KBM-7 (cell line): Measurements from ENCODE around the gene CYB5R4.
"Not testable (repeated sequence)": the region's sequence is repeated elsewhere in the genome, so short reads cannot be mapped to it uniquely, and the experiment has no call there.

Experiments
- DNase-seq: peaks from one replicate; pipeline ENCODE4 v3.0.0-alpha.2; 2015
- in situ Hi-C: fragments of 300-500 bp; cut with MboI; formaldehyde crosslinking; loops from 2 replicates; pipeline ENCODE4 v1.14.3; 2020; ENCODE audit warnings: low sequenced_read_pairs, low pct_unique_long_range_greater_than_20kb, mixed read lengths

The CYB5R4 gene

DNA sequence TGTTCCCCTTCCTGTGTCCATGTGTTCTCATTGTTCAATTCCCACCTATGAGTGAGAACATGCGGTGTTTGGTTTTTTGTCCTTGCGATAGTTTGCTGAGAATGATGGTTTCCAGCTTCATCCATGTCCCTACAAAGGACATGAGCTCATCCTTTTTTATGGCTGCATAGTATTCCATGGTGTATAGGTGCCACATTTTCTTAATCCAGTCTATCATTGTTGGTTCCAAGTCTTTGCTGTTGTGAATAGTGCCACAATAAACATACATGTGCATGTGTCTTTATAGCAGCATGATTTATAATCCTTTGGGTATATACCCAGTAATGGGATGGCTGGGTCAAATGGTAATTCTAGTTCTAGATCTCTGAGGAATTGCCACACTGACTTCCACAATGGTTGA, 37.6 kb downstream of the CYB5R4 start:
- in situ Hi-C loops: loop anchor here (25.0 kb wide), 1 partner anchor 290 kb away; no protein-coding TSS in a partner anchor
- DNase-seq: not testable (repeated sequence)

DNA sequence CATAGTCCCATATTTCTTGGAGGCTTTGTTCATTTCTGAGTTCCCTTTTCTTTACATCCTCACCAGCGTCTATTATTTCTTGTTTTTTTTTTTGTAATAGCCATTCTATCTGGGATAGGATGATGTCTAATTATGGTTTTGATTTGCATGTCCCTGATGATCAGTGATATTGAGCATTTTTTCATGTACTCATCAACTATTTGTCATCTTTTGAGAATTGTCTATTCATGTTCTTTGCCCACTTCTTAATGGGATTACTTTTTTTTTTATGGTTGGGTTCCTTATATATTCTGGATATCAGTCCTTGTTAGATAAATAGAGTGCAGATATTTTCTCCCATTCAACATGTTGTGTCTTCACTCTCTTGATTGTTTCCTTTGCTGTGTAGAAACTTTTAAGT, 42.1 kb downstream of the CYB5R4 start:
- no peak for DNase-seq
- in situ Hi-C loops: no loop called here

DNA sequence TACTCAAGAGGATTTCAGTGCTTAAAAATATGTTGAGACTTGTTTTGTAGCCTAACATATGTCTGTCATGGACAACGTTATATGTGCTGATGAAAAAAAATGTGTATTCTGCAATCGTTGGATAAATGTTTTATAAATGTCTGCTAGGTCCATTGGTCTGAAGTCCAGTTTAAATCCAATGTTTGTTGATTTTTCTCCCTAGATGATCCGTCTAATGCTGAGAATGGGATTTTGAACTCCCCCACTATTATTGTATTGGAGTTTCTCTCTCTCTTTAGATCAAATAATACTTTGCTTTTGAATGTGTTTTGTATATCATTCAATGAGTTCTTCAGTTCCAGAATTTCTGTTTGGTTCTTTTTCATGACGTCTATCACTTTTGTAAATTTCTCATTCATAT, 44.9 kb downstream of the CYB5R4 start:
- DNase-seq: no peak

DNA sequence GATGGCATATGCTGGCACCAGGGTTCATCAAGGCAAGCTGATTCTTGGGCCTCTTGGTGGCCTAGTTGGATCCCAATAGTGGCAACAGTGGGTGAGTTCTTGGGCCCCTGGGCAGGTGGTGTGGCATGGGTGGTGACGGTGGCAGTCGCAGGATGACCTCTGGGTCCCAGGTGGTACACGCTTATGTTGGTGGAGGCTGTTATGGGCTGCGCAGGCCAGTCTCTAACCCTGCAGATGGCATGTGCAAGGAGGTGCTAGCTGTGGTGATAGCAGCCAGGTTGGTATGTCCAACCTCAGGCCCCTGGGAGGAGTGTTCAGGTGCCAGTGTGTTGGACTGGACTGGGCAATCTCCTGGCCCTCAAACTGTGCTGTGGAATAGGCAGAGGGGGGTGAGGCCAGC, 46.2 kb downstream of the CYB5R4 start:
- no peak for DNase-seq
- in situ Hi-C loops: no loop called here

More for the DNA sequence above, 44.9 kb downstream of the CYB5R4 start:
- in situ Hi-C loops: no loop called here

DNA sequence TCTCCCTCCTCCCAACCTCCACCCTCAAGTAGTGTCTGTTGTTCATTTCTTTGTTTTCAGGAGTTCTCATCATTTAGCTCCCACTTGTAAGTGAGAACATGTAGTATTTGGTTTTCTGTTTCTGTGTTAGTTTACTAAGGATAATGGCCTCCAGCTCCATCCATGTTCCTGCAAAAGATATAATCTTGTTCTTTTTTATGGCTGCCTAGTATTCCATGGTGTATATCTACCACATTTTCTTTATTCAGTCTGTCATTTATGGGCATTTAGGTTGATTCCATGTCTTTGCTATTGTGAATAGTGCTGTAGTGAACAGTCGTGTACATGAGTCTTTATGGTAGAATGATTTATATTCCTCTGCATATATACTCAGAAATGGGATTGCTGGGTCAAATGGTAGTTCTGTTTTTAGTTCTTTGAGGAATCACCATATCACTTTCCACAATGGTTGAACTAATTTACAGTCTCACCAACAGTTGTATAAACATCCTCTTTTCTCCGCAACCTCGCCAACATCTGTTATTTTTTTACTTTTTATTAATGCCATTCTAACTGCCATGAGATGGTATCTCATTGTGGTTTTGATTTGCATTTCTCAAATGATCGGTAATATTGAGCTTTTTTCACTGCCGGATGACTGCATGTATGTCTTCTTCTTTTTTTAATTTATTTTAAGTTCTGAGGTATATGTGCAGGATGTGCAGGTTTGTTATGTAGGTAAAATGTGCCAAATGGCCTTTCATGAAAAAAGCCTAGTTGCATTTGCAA, 48.3 kb downstream of the CYB5R4 start:
- in situ Hi-C loops: not testable (repeated sequence)
- DNase-seq: peak; percentile 68

DNA sequence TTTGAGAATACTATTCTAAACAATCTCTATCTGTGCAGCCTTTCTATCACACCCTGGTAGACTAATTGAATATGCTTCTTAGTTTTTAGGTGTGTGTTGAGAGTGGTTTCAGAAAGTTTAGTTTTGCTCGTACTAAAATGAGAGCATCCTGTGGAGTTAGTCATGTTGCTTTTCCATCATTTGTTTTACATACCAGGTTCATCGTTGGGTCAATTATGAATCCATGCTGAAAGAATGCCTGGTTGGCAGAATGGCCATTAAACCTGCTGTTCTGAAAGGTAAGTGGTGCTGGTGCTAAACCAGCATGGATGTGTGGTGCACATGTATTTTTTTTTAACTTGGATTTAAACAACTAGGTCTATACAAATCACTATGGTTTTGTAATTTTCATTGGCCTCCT, 49.3 kb downstream of the CYB5R4 start:
- DNase-seq: no peak
- in situ Hi-C loops: no loop called here

DNA sequence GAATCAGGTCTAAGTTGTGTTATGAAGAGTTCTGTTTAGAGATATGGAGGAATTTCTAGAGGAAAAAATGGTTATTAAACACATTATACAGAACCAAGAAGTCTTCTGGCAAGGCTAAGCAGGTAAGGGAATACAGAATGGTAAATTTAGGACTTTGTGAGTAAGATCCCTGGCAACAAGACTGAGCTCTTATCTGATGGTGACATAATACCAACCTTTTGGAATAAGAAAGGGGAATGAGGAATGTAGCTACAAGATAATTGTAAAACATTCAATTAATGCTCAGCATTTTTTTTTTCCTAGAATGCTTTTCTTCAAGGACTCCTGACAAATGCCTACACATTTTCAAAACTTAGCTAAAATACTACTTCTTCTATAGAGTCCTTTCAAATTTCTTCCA, 51.8 kb downstream of the CYB5R4 start:
- in situ Hi-C loops: no loop called here
- DNase-seq: no peak

DNA sequence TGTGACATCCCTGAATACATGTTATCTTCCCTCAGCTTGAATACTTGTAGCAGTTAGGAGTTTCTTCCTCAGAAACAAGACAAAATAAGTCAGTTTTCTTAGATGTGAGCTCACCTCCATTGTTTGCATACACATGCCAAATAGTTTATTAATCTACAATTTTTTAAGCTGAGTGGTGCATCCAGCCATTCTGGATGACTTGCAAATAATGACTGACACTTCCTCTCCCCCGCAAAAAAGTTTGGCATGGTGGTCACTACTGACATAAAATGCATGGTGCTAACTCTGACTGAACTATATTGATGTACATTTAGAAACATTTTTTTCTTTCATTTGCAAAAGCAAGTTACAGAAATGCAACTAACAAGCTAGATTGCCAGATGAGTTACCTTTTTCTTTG, 55.5 kb downstream of the CYB5R4 start:
- no peak for DNase-seq
- in situ Hi-C loops: no loop called here

DNA sequence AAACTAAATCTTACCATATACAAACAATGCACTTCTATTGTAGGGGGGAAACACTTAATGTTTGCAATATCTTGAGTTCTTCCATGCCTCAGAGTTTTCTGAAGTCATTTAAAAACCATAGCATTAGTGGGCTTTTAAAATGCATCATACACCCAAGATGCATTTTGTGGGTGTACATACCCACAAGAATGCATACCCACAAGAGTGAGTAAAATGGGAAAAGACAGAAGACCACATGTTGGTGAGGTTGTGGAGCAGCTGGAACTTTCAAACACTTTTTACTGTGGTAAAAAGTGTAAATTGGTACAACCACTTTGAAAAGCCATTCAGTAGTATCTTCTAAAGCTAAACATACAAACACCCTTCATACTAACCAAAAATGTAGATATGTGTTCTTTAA, 57.5 kb downstream of the CYB5R4 start:
- in situ Hi-C loops: no loop called here
- no peak for DNase-seq

DNA sequence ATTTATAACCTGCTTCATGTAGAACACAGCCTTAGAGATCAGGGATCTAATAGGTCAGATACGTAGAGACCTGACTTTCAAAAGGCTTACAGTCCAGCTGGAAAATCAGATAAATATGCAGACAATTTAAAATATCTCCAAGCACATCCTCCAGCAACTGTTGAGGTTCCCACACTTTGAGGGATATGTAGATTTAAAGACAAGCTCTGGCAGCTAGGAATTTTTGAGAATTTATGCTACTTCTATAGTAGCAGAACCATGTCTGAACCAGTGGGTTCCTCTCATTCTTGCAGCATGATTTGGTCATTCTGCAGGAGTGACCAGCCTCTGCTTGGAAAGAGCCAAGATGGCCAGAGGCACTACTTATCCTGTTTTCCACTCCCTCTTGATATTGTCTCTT, 60.5 kb downstream of the CYB5R4 start:
- no peak for DNase-seq
- in situ Hi-C loops: no loop called here

DNA sequence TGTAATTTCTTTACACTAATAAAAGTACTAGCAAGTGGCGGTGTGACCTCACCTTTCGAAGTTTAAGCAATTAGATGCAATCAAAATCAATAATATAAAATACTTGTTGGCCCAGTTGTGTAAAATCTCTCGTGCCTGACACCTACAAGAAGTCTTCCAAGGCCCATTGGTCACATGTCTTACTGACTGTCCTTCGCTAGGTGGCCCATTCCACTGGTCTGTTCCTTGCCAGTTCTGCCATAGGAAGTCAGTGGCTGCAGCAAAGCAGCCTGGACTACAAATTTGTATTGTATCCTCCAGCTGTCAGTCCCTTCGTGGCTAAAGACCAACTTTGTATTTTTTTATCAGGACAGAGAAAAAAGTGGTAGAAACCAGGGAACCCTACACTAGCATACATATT, 61.8 kb downstream of the CYB5R4 start:
- DNase-seq: no peak
- in situ Hi-C loops: no loop called here

DNA sequence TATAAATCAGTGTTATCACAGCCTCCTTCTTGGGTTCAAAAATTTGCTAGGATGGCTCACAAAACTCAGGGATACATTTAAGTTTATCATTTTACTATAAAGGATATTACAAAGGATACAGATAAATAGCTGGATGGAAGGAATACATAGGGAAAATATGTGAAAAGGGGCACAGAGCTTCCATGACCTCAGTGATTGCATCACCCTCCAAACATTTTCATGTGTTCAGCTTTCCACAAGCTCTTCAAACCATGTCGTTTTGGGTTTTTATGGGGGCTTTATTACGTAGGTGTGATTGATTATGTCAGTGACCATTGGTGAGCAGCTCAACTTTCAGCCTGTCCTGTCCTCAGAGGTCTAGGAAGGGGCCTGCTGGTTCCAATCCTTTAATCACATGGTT, 68.0 kb downstream of the CYB5R4 start:
- no peak for DNase-seq
- in situ Hi-C loops: no loop called here

DNA sequence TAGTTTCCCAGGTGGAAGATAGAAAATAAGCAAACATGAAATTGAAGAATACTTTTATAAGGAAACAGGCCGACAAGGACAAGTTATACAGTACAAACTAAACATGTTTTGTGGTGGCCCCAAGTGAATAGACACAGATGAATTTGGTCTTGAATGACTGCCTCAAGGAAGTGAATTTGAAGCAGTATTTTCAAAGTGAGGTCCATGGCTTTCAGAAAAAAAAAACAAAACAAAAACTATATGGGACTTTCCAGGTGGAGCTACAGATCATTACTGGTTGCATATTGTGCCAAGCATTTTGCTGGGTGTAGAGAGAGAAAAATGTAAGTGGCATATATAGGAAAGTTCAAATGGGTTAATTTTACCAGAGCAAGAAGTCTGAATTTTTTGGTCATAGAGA, 68.8 kb downstream of the CYB5R4 start:
- no peak for DNase-seq
- in situ Hi-C loops: no loop called here

DNA sequence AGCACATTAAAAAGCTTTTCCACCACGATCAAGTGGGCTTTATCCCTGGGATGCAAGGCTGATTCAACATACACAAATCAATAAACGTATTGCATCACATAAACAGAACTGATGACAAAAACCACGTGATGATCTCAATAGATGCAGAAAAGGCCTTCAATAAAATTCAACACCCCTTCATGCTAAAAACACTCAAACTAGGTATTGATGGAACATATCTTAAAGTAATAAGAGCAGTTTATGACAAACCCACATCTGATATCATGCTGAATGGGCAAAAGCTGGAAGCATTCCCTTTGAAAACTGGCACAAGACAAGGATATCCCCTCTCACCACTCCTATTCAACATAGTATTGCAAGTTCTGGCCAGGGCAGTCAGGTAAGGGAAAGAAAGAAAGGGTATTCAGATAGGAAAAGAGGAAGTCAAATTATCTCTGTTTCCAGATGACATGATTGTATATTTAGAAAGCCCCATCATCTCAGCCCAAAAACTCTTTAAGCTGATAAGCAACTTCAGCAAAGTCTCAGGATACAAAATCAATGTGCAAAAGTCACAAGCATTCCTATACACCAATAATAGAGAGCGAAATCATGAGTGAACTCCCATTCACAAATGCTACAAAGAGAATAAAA, 86.8 kb downstream of the CYB5R4 start:
- peak; percentile 61 for DNase-seq
- in situ Hi-C loops: not testable (repeated sequence)

DNA sequence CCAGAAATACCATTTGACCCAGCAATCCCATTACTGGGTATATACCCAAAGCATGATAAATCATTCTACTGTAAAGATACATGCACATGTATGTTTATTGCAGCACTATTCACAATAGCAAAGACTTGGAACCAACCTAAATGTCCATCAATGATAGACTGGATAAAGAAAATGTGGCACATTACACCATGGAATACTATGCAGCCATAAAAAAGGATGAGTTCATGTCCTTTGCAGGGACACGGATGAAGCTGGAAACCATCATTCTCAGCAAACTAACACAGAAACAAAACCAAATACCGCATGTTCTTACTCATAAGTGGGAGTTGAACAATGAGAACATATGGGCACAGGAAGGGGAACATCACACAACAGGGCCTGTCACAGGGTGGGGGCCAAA, 88.5 kb downstream of the CYB5R4 start:
- DNase-seq, in situ Hi-C loops: not testable (repeated sequence)

DNA sequence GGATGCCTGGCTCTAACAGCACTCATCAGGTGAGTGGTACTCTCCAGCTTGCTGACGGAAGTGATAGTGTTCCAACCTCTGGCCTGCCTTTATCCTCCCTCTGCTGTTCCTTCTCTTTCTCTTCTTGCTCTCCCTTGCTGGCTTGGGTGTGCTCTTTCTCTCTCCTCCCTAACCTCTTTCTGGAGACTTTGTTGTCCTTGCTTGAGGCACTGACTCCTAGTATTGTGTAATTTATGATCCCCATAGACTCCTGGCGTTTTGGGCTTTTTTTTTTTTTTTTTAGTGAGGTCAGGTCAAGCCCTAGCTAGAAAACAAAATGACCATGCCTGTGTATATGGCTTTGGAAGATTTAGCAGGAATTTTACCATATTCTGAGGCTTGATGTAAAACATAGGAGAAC, 89.4 kb downstream of the CYB5R4 start:
- no peak for DNase-seq
- in situ Hi-C loops: no loop called here

DNA sequence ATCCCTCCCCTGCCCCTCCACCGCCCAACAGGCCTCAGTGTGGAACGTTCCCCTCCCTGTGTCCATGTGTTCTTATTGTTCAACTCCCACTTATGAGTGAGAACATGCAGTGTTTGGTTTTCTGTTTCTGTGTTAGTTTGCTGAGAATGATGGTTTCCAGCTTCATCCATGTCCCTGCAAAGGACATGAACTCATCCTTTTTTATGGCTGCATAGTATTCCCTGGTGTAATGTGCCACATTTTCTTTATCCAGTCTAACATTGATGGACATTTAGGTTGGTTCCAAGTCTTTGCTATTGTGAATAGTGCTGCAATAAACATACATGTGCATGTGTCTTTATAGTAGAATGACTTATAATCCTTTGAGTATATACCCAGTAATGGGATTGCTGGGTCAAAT, 91.9 kb downstream of the CYB5R4 start:
- in situ Hi-C loops, DNase-seq: not testable (repeated sequence)

DNA sequence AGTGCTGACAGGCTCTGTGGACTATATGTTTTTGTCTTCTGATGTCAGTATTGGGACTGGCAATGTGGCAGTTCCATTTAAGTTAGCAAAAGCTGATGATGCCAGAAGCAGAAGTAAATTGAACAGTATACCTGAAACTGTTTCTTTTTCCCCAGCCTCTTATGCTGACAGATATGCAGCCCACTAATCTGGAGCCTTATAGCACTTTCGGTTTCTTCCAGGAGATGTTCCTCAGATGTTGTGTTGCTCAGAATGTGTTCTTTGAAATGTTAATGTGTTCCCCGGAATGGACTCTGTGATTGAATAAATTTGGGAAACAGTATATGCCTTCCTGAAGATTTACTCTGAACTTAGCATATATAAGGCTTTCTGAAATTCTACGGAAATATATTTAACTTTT, 93.3 kb downstream of the CYB5R4 start:
- in situ Hi-C loops: no loop called here
- no peak for DNase-seq

DNA sequence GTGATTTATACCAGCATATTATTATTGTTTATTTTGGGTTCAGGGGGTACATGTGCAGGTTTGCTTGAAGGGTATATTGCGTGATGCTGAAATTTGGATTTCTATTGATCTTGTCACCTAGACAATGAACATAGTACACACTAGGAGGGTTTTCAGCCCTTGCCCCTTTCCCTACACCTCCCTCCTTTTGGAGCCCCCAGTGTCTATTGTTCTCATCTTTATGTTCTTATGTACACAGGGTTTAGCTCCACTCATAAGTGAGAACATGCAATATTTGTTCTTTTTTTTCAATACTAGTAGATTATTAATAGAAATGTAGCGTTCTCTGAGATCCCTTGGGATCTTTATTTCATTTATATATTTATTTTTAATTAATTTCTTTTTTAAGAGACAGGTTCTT, 94.9 kb downstream of the CYB5R4 start:
- DNase-seq: no peak
- in situ Hi-C loops: no loop called here

DNA sequence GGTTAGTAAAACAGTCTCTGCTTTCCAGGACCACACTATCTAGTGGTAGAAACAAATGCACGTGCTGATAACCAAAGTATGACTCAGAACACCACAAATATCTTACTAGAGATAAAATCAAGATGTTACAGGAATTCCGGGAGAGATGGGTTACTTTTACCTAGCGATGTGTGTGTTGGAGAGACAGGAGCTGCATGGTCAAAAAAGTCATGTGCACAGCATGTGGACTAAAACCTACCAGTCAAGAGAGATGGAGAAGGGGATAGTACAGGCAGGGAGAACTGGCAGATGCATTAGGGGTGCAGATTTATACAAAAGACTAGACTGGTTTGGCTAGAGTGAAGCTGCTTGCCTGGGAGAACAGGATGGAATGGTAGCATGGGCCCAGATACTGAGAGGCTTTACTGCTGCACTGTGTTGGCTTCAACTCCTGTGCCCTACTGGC, 98.8 kb downstream of the CYB5R4 start:
- DNase-seq: no peak
- in situ Hi-C loops: no loop called here

DNA sequence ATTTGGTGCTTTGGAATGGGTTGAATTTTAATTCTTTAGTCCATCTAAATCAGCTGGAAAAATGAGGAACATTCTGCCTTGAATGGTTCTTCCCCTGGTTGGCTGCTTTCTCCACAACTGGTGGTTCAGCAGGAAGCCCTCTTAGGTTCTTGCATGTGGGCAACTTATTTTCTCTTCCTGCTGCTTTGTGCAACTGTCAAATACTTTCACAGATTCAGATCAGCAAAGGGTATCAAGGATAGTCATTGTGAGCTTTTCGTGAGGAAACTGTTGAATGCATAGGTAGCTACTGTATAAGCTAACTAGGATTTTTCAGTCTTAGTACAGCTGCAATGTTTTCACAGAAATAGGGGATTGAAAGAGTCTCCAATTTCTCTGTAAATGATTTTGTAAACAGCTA, 101.2 kb downstream of the CYB5R4 start:
- in situ Hi-C loops: no loop called here

More for the DNA sequence above, 101.2 kb downstream of the CYB5R4 start:
- DNase-seq: peak; percentile 50
